ENCODE results near the gene TC2N.

The TC2N gene

GRCh38 chr14:91862417-91862816 is 4.9 kb downstream of the TC2N start:
- TF ChIP-seq RARB (CRISPR knock-in tag; IDR thresholded peaks at IDR 0.05) = no peak
- TF ChIP-seq ZNF565 (CRISPR knock-in tag; conservative IDR thresholded peaks at IDR 0.05; ENCODE audit: low read depth) = no peak
- TF ChIP-seq TSHZ2 (CRISPR knock-in tag; IDR thresholded peaks at IDR 0.05) = no peak
- TF ChIP-seq ZNF70 (CRISPR knock-in tag; IDR thresholded peaks at IDR 0.05) = no peak
- no peak for TF ChIP-seq ARNTL (CRISPR knock-in tag; IDR thresholded peaks at IDR 0.05; ENCODE audit: borderline replicate concordance, low read depth)
- no peak for TF ChIP-seq ZNF8 (CRISPR knock-in tag; IDR thresholded peaks at IDR 0.05)
- TF ChIP-seq OSR1 (CRISPR knock-in tag; IDR thresholded peaks at IDR 0.05) = no peak
- no peak for TF ChIP-seq POU6F1 (CRISPR knock-in tag; IDR thresholded peaks at IDR 0.05; ENCODE audit: borderline replicate concordance, low read depth)
- no peak for TF ChIP-seq CREB5 (CRISPR knock-in tag; IDR thresholded peaks at IDR 0.05; ENCODE audit: low read depth)
- TF ChIP-seq TOX (CRISPR knock-in tag; IDR thresholded peaks at IDR 0.05; ENCODE audit: borderline replicate concordance) = no peak
- TF ChIP-seq GLIS3 (CRISPR knock-in tag; IDR thresholded peaks at IDR 0.05) = no peak
- TF ChIP-seq PATZ1 (CRISPR knock-in tag; IDR thresholded peaks at IDR 0.05; ENCODE audit: borderline replicate concordance) = no peak
- TF ChIP-seq ZFP3 (CRISPR knock-in tag; IDR thresholded peaks at IDR 0.05) = no peak
- no peak for TF ChIP-seq ESRRG (CRISPR knock-in tag; IDR thresholded peaks at IDR 0.05)
- no peak for ATAC-seq

- TF ChIP-seq ESRRG (CRISPR knock-in tag; IDR thresholded peaks at IDR 0.05) (no peak), CSRNP3 (CRISPR knock-in tag; IDR thresholded peaks at IDR 0.05) (no peak), RARB (CRISPR knock-in tag; IDR thresholded peaks at IDR 0.05) (no peak), ARNTL (CRISPR knock-in tag; IDR thresholded peaks at IDR 0.05; ENCODE audit: borderline replicate concordance, low read depth) (no peak), TSHZ2 (CRISPR knock-in tag; IDR thresholded peaks at IDR 0.05) (no peak), CSDC2 (CRISPR knock-in tag; IDR thresholded peaks at IDR 0.05) (no peak), CREB5 (CRISPR knock-in tag; IDR thresholded peaks at IDR 0.05; ENCODE audit: low read depth) (no peak), ZC3H10 (CRISPR knock-in tag; IDR thresholded peaks at IDR 0.05) (no peak), POU6F1 (CRISPR knock-in tag; IDR thresholded peaks at IDR 0.05; ENCODE audit: borderline replicate concordance, low read depth) (no peak), PPARA (CRISPR knock-in tag; IDR thresholded peaks at IDR 0.05; ENCODE audit: borderline replicate concordance) (no peak)
- no peak for ATAC-seq
Observed at GRCh38 chr14:91861091-91861490, 6.2 kb downstream of the TC2N start.

All from SK-N-SH treated with all-trans-retinoic acid at 6 μM for 48 hours (cell line).